Measurements from ENCODE around the gene MAPK1IP1L.
"Not testable (repeated sequence)": the region's sequence is repeated elsewhere in the genome, so short reads cannot be mapped to it uniquely, and the experiment has no call there.

Gene MAPK1IP1L

DNA sequence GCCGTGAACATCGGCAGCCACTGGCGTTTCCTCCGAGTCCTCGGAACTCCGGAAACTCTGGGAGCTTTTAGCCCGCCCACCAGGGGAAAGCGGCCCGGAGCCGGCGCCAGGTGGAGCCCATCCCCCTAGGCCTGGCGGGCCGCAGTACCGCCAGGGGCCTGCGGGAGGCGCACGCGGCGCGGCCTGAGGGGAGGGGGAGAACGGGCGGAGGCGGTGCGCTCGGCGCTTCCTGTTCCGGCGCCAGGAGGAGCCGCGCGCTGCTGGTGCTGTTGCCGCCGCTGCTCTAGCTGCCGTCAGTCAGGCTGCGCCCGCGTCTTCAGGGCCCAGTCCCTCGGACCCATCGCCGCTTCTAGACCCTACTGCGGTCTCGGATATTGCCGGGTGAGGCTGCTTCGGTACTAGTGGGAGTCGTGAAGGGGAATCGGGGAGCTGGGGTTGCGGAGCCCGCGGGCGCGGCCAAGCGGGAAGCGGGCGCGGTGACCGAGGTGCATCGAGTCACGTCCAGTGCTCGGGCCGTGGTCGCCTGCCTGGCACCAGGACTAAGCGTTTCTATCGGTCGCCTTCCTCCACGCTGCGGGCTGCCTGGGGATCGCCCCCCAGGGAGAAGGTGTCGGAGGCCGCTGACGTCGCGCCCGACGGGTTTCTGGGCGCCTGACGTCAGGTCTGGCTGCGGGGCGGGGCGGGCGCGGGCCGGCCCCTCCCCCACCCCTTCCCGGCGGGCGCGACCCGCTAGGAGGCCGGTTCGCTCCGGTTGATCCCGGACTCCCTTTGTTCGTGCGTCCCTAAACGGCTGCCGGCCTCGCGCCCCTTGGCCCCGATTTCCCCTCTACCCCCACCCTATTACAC is at the start of gene MAPK1IP1L:
TSS of gene MAPK1IP1L (plus strand) at position 225 of the 846 bp plus-strand sequence. CDS start 10,037 bp downstream, outside the sequence.
- peak; percentile 97 for DNase-seq (ENCODE audit: low spot score)

DNA sequence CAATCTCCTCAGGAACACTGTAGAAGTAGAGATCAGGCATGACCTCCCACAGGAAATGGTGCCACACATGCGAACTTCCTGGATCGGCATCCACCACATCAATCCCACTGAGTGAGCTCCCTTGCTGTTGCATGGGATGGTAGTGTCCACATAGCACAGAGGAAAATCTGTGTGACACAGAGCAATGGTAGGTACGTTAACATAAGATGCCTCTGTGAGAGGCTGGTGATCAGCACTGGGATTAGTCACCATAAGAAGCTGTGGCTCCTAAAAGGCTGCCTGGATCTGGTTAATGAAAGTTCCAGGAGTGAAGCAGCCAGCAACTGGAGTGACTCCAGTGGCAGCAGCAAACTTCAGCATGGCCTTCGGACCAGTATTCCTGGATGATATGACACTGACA is 46.4 kb upstream of the MAPK1IP1L start:
- DNase-seq (ENCODE audit: low spot score) = no peak

DNA sequence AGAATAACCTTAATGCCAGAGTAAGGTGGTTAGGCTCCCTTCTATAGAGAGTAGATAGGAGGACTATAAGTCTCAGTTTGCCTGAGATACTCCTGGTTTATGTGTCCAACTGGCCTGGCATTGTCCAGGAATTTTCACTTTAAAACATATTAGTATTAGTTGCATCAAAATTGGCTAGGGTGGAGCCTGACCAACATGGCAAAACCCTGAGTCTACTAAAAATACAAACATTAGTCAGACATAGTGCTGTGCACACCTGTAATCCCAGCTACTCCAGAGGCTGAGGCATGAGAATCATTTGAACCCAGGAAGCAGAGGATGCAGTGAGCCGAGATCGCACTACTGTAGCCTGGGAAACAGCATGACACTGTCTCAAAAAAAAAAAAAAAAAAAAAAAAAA is 36.4 kb upstream of the MAPK1IP1L start:
- no peak for DNase-seq (ENCODE audit: low spot score)

DNA sequence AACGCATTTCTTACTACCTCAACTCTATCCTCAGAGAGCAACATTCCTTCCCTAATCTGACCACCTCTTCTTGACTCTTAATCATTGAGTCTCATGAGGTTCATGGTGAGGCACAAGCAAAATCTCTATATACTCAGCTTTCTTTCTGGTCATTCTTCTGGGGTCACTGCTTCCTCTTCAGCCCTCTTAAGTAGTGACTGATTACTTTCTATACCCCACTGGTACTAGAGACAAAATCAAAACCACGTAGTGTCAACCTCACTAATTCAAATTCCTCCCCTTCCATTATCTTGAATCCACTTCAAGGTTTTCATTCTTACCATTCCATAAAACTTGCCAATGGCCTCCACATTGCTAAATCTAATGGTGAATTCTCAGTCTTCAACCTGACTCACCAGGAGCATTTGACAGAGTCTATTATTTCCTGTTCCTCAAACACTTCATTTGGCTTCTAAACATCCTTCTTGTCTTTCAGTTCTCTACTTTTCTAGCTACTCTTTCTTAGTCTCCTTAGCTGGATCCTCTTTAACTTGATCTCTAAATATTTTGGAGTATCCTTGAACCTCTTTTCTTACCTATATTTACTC is 31.4 kb upstream of the MAPK1IP1L start:
- DNase-seq (ENCODE audit: low spot score) = no peak

DNA sequence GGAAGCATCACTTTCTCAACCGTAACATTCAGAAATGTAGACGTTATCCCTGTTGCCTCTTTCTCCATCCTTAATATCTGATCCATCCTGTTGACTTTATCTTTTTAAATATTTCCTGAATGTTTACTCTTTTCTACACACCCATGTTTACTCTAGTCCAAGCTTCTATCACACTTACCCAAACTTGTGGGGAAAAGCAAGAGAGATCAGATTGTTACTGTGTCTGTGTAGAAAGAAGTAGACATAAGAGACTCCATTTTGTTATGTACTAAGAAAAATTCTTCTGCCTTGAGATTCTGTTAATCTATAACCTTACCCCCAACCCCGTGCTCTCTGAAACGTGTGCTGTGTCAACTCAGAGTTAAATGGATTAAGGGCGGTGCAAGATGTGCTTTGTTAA is 27.1 kb upstream of the MAPK1IP1L start:
- not testable (repeated sequence) for DNase-seq (ENCODE audit: low spot score)

DNA sequence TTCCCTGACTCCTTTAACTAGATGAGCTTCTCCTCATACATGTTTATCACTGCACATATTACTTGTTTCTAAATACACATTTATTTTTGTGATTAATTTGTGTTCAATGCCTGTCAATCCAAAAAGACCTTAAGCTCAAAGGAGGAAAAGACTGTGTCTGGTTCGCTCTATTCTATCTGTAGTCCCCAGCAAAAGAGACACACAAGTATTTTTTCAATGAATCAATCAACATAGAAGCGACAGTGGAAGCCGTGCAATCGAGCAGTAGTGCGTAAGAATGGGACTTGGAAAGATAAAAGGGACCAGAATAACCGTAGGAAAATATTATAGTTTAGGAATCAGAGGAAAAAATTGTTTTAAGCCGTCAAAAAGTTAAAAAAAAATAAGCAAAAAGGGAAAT is 25.5 kb upstream of the MAPK1IP1L start:
- DNase-seq (ENCODE audit: low spot score) = no peak

DNA sequence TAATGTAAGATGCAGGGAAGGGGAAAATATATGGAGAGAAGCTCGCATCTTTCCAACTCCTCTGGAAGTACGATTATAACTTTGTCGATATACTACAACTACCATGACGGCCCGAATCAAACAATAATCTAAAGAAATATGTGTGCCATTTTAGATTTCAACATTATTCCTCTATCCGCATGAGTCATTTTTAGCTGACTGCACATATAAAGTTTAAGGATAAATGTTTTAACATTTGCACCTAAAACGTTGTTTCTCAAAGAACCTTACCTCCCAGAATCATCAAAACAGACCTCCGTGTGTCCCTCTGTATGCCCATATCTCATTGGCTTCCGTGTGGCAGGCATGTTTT is 25.0 kb upstream of the MAPK1IP1L start:
- no peak for DNase-seq (ENCODE audit: low spot score)

DNA sequence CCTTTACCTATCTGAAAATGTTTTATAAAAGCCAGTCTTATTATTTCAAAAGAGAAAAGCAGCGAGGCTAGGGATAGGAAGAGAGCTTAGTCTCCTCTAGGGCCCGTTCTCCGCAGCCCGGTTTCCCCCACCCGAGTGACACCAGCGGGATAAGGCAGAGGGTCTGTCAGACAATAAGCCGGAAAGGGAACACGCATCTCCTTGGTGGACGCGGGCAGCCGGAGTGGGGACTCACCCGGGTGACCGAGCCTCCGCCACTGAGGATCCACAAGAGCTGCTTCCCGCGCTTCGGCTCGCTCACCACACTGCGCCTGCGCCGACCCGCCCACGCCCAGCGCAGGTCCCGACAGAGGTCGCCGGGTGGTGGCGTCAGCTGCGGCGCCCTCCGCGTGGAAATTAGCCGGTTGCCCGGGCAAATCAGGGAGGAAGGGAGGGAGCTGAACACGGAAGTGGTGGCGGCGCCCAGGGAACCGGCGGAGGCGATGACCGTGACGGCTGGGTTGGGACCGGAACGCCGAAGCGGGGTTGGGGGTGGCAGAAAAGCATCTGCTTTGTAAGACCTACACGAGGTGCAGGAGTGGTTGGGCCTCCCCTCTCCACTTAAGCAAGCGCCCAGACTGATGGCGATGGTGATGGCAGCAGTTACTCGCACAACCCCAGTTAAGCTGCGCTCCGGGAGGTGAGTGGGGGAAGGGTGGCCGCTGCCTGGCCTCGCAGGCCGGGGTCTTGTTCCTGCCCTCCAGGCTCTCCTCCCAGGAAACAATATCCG is 24.5 kb upstream of the MAPK1IP1L start, which contains the start of the genes SOCS4 and WDHD1:
TSS of gene SOCS4 (plus strand) at position 444 of the 769 bp plus-strand sequence. CDS start 15,806 bp downstream, outside the sequence.
TSS of gene WDHD1 (minus strand) at position 307 of the 769 bp plus-strand sequence. CDS start 312 bp downstream, outside the sequence.
- DNase-seq (ENCODE audit: low spot score) = peak; percentile 95

DNA sequence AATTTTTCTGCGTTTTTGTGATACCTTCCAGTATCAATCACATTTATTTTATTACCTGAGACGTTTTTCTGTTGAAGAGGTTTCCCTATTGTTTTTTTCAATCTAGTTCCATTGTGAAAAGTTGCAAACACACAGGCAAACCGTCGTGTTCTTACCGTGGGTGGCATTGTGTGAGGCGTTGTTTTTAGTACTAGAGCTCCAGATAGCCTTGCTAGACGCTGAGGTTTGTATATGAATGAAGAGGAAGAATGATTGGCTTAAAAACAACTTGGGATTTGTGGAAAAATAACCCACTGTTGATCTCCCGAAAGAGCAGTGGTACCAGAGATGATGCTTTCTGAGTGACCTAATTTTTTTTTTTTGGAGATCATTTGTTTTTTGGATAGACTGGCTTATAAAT is 23.4 kb upstream of the MAPK1IP1L start:
- DNase-seq (ENCODE audit: low spot score) = no peak

DNA sequence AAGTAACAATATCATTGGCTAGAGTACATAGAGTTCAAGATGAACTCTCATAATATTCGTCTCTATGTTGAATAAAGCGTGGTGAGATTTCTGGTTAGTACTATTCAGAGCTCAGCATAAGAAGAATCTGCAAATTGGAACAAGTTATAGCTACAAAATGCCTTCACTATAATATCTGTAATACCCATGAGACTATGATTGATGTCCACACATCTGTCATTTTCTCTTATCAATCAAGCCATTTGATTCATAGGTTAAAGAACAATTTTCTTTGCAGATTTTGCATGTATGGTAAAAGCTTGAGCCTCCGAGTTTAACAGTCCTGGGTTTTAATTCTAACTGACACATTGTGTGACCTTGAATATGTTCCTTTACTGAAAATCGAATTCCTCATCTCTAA is 23.0 kb upstream of the MAPK1IP1L start:
- DNase-seq (ENCODE audit: low spot score) = no peak

DNA sequence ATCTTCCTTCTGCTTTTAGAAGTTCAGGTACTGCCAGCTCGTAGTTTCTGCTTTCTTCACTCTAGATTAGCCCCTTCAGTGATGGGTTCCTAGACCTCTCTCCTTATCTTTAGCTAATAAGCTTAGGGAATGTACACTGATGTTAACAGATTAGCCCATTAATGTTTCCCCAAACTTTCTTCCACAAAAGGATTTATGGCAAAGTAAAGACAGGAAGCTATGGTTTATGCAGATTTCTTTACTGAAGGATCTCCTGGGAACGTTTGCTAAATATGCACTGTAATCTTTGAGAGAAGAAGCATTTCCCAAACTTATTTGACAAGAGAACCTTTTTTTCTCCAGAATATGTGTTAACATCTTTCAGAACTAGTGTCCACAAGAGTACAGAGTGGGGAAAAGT is 20.3 kb upstream of the MAPK1IP1L start:
- DNase-seq (ENCODE audit: low spot score) = no peak

DNA sequence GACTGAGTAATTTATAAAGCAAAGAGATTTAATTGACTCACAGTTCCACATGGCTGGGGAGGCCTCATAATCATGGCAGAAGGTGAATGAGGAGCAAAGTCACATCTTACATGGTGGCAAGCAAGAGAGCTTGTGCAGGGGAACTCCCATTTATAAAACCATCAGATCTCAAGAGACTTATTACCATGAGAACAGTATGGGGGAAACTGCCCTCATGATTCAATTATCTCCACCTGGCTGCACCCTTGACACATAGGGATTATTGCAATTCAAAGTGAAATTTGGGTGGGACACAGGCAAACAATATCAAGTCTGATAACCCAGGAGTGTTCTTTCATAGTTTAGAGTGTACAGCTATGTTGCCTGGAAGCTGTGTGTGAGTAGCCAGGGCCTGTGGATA is 13.5 kb upstream of the MAPK1IP1L start:
- not testable (repeated sequence) for DNase-seq (ENCODE audit: low spot score)

DNA sequence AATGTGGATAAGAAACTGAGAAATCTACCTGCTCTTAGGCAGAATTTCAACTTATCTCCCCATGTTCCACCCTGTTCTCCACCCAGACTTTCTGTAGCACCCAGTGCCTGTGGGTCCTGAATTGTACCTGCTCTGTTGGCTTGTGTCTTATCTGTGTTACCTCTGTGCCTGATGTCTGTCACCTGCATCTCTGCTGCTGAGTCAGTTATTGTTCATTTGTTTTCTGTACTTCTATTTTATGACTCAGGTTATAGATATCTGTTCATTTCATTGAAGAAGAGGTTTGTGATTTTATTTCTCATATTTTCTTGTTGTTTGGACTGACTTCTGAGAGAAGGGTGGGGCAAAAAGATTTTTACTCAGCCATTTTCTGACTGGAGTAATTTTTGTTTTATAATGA is 12.7 kb upstream of the MAPK1IP1L start:
- DNase-seq (ENCODE audit: low spot score) = no peak

DNA sequence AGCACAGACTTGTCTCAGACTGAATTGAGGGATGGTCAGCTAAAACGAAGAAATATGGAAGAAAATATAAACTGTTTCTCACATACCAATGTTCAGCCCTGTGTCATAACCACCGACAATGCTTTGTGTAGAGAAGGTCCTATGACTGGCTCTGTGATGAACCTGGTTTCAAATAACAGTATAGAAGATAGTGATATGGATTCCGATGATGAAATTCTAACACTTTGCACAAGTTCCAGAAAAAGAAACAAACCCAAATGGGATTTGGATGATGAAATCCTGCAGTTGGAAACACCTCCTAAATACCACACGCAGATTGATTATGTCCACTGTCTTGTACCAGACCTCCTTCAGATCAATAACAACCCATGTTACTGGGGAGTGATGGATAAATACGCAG is 7.9 kb upstream of the MAPK1IP1L start:
- DNase-seq (ENCODE audit: low spot score) = no peak

DNA sequence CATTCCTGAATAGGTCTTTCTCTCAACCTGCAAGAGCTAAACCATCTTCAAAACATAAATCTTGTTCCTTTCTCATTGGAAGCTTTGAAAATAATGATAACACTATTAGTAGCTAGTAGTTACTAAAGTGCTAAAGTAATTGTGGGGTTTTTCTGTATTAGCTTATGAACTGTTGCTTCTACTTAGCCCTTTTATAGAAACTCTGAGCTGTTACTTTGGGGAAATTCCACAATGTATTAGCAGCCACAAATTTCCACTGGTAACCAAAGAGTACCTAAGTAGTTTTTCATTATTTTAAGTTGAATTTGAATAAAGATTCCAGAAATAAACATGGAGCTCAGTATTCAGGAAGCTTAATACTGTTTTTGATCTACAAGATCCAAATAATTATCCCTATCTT is 6.4 kb upstream of the MAPK1IP1L start:
- DNase-seq (ENCODE audit: low spot score) = no peak

DNA sequence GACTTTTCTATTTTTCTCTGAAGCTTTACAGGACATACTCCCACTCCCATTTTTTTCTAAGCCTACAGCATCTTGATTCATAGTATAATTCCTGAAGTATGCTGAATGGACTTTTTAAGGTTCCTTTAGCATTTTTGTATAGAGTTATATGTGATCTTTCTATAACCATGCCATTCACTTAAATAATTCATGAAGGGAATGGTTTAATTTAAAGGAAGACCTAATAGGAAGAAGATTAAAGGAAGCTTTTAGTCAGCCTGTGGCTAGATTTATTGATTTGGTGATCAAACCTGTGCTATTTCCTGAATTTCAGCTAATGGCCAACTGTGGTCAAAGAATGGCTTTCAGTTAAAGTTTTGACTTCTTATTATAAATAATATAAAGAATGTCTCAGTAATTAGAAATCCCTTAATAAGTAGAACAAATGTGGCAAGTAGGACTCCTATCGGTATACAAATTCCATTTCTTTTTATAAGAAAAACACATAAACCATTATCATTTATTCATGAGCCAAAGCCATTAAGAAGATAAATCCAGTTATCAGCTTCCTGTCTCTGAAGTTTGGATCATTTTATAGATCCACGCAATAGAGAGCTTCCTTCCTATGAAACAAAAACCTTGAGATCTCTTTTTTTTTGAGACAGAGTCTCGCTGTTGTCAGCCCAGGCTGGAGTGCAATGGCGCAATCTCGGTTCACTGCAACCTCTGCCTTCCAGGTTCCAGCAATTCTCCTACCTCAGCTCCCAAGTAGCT is 4.0 kb upstream of the MAPK1IP1L start:
- DNase-seq (ENCODE audit: low spot score) = no peak

DNA sequence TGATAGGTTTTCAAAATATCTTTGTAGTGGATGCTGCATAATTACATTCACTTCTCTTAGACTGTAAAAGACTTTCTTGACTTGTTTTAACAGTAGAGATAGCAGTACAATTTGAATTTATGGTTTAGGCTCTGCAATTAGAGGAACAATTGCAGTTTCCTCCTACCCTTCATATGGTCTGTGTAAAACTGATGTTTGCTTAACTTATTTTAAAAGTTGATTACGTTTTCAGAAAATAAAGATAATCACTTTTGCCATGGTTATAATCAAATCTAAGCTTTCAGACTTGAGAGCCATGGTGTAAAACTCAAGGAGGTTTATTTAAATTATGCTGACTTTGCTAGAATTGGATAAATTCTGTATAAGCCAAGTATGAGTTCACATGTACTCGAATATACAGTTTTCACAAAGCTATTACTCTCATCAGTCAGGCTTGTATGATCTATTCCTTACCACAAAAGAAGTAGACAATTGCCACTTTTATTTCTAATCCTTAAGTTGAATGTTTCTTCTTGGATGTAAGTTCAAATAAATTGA is 2.5 kb upstream of the MAPK1IP1L start:
- no peak for DNase-seq (ENCODE audit: low spot score)

DNA sequence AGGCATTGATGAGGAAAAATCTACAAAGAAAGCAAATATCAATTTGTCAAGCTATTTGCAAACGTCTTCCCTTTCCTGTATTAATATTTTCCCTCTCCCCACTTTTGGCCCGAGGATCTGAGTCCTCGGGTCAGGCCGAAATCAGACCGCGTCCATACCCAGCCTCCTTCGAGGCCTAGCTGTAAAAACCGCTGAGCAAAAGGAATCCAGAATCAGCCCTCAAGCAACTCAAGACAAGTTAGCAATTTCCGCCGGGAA is 353 bp upstream of the MAPK1IP1L start:
- DNase-seq (ENCODE audit: low spot score) = no peak

DNA sequence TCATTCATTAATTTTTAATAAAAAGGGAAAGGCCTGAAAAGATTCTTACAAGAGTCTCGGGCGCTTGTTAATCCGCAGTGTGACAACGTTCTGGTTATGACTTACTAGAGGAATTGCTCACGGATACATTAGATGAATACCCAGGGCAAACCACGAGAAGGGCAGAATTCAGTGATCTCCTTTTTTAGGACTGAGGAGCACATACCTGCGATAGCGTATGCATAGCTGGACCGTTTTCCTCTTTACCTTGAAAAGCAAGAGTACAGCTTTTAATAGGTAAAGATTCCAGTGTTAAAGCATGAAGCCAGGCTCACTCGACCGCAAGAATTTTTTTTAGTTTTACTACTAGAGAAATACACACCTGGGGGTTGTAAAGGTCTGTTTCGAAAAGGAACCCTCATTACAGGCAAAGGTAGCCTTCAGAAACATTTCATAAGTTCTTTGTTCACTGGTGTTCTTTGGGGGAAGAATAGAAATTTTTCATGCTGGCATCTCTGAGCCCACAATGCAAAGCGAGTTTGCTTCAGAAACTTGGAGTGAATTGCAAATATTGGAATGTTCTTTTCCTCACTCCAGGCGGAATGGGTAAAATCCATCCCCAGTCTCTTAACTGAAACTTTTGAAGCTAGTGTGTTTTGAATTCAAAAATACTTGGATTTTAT is 953 bp downstream of the MAPK1IP1L start:
- DNase-seq (ENCODE audit: low spot score) = no peak

DNA sequence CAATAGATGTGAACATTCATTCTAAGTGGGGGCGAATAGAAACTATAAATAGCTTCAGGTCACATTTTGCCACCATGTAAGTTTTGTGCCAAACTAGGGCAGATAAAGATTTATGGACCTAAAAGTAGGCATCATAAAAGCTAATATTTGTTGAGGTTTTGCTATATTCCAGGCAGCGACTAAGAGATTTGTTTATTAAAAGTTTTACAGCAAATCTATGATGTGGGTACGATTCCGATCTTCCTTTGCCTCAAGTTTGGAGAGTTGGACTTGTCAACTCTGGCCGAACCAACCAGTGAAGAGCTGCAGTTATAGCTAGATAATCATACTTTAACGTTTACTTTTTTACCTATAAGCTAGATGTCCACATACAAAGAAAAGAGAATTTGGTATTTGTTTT is 1.6 kb downstream of the MAPK1IP1L start:
- DNase-seq (ENCODE audit: low spot score) = no peak

DNA sequence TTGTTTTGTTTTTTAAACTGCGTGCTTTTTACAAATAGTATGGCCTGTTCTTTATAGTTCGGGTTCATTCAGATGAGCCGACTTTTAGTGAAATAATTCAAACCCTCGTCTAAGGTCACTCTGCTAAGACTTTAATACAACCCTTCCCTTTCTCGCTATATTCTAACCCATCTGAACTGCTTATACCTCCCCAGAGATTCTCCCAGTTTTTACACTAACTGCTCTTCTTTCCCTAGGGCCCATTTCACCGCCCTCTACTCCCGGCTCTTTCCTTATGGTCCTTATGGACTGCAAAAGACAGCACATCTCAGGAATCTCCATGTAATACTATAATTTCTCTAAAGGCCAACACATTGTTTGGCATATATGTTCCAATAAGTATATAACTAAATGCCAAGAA is 2.1 kb downstream of the MAPK1IP1L start:
- no peak for DNase-seq (ENCODE audit: low spot score)

DNA sequence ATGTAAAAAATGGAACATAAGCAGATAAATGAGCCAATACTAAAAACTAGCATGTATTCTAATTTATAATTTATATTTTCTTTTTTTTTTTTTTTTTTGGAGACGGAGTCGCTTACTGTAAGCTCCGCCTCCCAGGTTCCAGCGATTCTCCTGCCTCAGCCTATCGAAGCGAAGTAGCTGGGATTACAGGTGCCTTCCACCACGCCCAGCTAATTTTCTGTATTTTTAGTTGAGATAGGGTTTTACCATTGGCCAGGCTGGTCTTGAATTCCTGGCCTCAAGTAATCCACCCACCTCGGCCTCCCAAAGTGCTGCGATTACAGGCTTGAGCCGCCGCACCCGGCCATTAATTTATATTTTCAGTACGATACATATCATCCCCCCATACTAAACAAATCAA is 2.7 kb downstream of the MAPK1IP1L start:
- DNase-seq (ENCODE audit: low spot score) = no peak

All from iPS-NIHi11 (cell line).